Dermis microvascular lymphatic vessel endothelial cell (primary cell): Measurements from ENCODE around the gene UTRN. TPM values are rescaled to one million over a fixed set of nuclear protein-coding genes. Genes with fewer than 3 reads are reported as not detected.

Source experiments
- DNase-seq, 2 donors: peaks; one replicate each; pipeline versions ENCODE4 v3.0.0 to v3.0.0-alpha.2; 2010; ENCODE audit warnings: low read depth in 2 of 2
- total RNA-seq: library from RNA; depleted of rRNA; stranded (reverse); fragments of >200 nt; gene quantifications from 2 replicates; pipeline ENCODE4 v1.2.1, GENCODE V29; 2014

UTRN gene
- total RNA-seq, 1 donor from 2014 or later = 500 TPM

GRCh38 chr6:144311361-144311760 is 26.2 kb downstream of the UTRN start:
- DNase-seq = no peak

- peak; percentile 51 to 86 for DNase-seq
Measured at GRCh38 chr6:144314003-144314485, 28.9 kb downstream of the UTRN start.

- peak; percentile 77 to 82 for DNase-seq
Measured at GRCh38 chr6:144314562-144314961, 29.4 kb downstream of the UTRN start.

GRCh38 chr6:144315226-144315980 is 30.3 kb downstream of the UTRN start:
- DNase-seq = peak in 1 of 2 donors; percentile 65

- no peak for DNase-seq
Measured at GRCh38 chr6:144315981-144316861, 31.1 kb downstream of the UTRN start.

GRCh38 chr6:144316862-144317195 is 31.7 kb downstream of the UTRN start:
- no peak for DNase-seq

GRCh38 chr6:144317736-144318135 is 32.6 kb downstream of the UTRN start:
- peak; percentile 60 to 71 for DNase-seq

GRCh38 chr6:144319211-144319610 is 34.1 kb downstream of the UTRN start:
- no peak for DNase-seq

- DNase-seq = no peak
Measured at GRCh38 chr6:144320741-144321140, 35.6 kb downstream of the UTRN start.

- DNase-seq = no peak
Measured at GRCh38 chr6:144321839-144322591, 36.9 kb downstream of the UTRN start.

GRCh38 chr6:144325232-144325631 is 40.1 kb downstream of the UTRN start:
- DNase-seq = no peak

- no peak for DNase-seq
Measured at GRCh38 chr6:144326393-144326792, 41.3 kb downstream of the UTRN start.

- DNase-seq = peak in 1 of 2 donors; percentile 70
Measured at GRCh38 chr6:144327081-144327480, 41.9 kb downstream of the UTRN start.

GRCh38 chr6:144330017-144330987 is 45.2 kb downstream of the UTRN start:
- no peak for DNase-seq

- DNase-seq = no peak
Measured at GRCh38 chr6:144331491-144331969, 46.4 kb downstream of the UTRN start.

GRCh38 chr6:144332177-144332576 is 47.0 kb downstream of the UTRN start:
- no peak for DNase-seq

- no peak for DNase-seq
Measured at GRCh38 chr6:144334150-144334708, 49.1 kb downstream of the UTRN start.
